ENCODE results near the gene TMEM218. TPM values are rescaled to one million over a fixed set of nuclear protein-coding genes. Genes with fewer than 3 reads are reported as not detected.

The TMEM218 gene
- 10 to 100 TPM; 10.1 to 10.8 TPM for total RNA-seq

GRCh38 chr11:125111343-125112207 lies at the start of gene TMEM218:
Gene TMEM218, minus strand, starts transcription at chr11:125111626. Its CDS starts 9,385 bp downstream, at chr11:125102241.
- peaks cover 16 to 26% of the 10 kb centered on the region in 2 donors for H3K36me3 Mint-ChIP-seq
- ATAC-seq (peak; percentile 98 to 99), DNase-seq (ENCODE audit: low spot score in 2 of 2) (peak; percentile 93 to 98)
- H3K9me3 Mint-ChIP-seq: peaks cover 7 to 16% of the 10 kb centered on the region in 2 donors
- H3K27ac Mint-ChIP-seq: peak within 1 kb of the TSS; percentile 92 to 98

- H3K36me3 Mint-ChIP-seq: no peaks in the 10 kb centered on the region
- no peaks in the 10 kb centered on the region for H3K9me3 Mint-ChIP-seq
- ATAC-seq (no peak), DNase-seq (ENCODE audit: low spot score in 2 of 2) (no peak)
- H3K27ac Mint-ChIP-seq: no peak overlapping the region
Observed at GRCh38 chr11:125157953-125158680, 46.7 kb upstream of the TMEM218 start.

- ATAC-seq: no peak
- no peaks in the 10 kb centered on the region for H3K9me3 Mint-ChIP-seq
- no peak overlapping the region for H3K27ac Mint-ChIP-seq
- H3K36me3 Mint-ChIP-seq: no peaks in the 10 kb centered on the region
- no peak for DNase-seq (ENCODE audit: low spot score in 2 of 2)
Observed at GRCh38 chr11:125157118-125157733, 45.8 kb upstream of the TMEM218 start.

GRCh38 chr11:125156346-125157117 lies 45.1 kb upstream of the TMEM218 start:
- Mint-ChIP-seq H3K9me3 (no peaks in the 10 kb centered on the region), H3K36me3 (no peaks in the 10 kb centered on the region), H3K27ac (no peak overlapping the region)
- no peak for ATAC-seq
- DNase-seq (ENCODE audit: low spot score in 2 of 2): no peak

GRCh38 chr11:125155767-125156166 lies 44.3 kb upstream of the TMEM218 start:
- H3K36me3 Mint-ChIP-seq: no peaks in the 10 kb centered on the region
- H3K9me3 Mint-ChIP-seq: no peaks in the 10 kb centered on the region
- DNase-seq (ENCODE audit: low spot score in 2 of 2) (no peak), ATAC-seq (peak; percentile 9 to 20)
- no peak overlapping the region for H3K27ac Mint-ChIP-seq

GRCh38 chr11:125155100-125155444 lies 43.6 kb upstream of the TMEM218 start:
- H3K27ac Mint-ChIP-seq: no peak overlapping the region
- DNase-seq (ENCODE audit: low spot score in 2 of 2): no peak
- ATAC-seq: peak; percentile 28 to 53
- no peaks in the 10 kb centered on the region for H3K9me3 Mint-ChIP-seq
- no peaks in the 10 kb centered on the region for H3K36me3 Mint-ChIP-seq

GRCh38 chr11:125154378-125155099 lies 43.1 kb upstream of the TMEM218 start:
- DNase-seq (ENCODE audit: low spot score in 2 of 2) (no peak), ATAC-seq (peak; percentile 13 to 26)
- Mint-ChIP-seq H3K9me3 (no peaks in the 10 kb centered on the region), H3K36me3 (no peaks in the 10 kb centered on the region), H3K27ac (no peak overlapping the region)

GRCh38 chr11:125153837-125154236 lies 42.4 kb upstream of the TMEM218 start:
- ATAC-seq (no peak), DNase-seq (ENCODE audit: low spot score in 2 of 2) (no peak)
- Mint-ChIP-seq H3K27ac (no peak overlapping the region), H3K9me3 (no peaks in the 10 kb centered on the region), H3K36me3 (no peaks in the 10 kb centered on the region)

GRCh38 chr11:125148743-125149142 lies 37.3 kb upstream of the TMEM218 start:
- ATAC-seq: no peak
- no peak overlapping the region for H3K27ac Mint-ChIP-seq
- H3K9me3 Mint-ChIP-seq: no peaks in the 10 kb centered on the region
- no peak for DNase-seq (ENCODE audit: low spot score in 2 of 2)
- no peaks in the 10 kb centered on the region for H3K36me3 Mint-ChIP-seq

GRCh38 chr11:125148011-125148410 lies 36.6 kb upstream of the TMEM218 start:
- H3K36me3 Mint-ChIP-seq: no peaks in the 10 kb centered on the region
- no peaks in the 10 kb centered on the region for H3K9me3 Mint-ChIP-seq
- H3K27ac Mint-ChIP-seq: no peak overlapping the region
- ATAC-seq (no peak), DNase-seq (ENCODE audit: low spot score in 2 of 2) (no peak)

- no peaks in the 10 kb centered on the region for H3K36me3 Mint-ChIP-seq
- ATAC-seq: no peak
- no peak for DNase-seq (ENCODE audit: low spot score in 2 of 2)
- no peak overlapping the region for H3K27ac Mint-ChIP-seq
- H3K9me3 Mint-ChIP-seq: no peaks in the 10 kb centered on the region
Observed at GRCh38 chr11:125147280-125147679, 35.9 kb upstream of the TMEM218 start.

GRCh38 chr11:125146232-125146631 lies 34.8 kb upstream of the TMEM218 start:
- Mint-ChIP-seq H3K9me3 (no peaks in the 10 kb centered on the region), H3K27ac (no peak overlapping the region), H3K36me3 (no peaks in the 10 kb centered on the region)
- DNase-seq (ENCODE audit: low spot score in 2 of 2) (no peak), ATAC-seq (no peak)

GRCh38 chr11:125141686-125142535 lies 30.5 kb upstream of the TMEM218 start:
- Mint-ChIP-seq H3K36me3 (no peaks in the 10 kb centered on the region), H3K27ac (no peak overlapping the region), H3K9me3 (no peaks in the 10 kb centered on the region)
- ATAC-seq (peak; percentile 73 to 89), DNase-seq (ENCODE audit: low spot score in 2 of 2) (peak in 1 of 2 donors; percentile 76)

GRCh38 chr11:125141178-125141577 lies 29.8 kb upstream of the TMEM218 start:
- Mint-ChIP-seq H3K27ac (no peak overlapping the region), H3K9me3 (no peaks in the 10 kb centered on the region), H3K36me3 (no peaks in the 10 kb centered on the region)
- no peak for DNase-seq (ENCODE audit: low spot score in 2 of 2)
- ATAC-seq: no peak

GRCh38 chr11:125140233-125140632 lies 28.8 kb upstream of the TMEM218 start:
- no peaks in the 10 kb centered on the region for H3K9me3 Mint-ChIP-seq
- no peak overlapping the region for H3K27ac Mint-ChIP-seq
- no peaks in the 10 kb centered on the region for H3K36me3 Mint-ChIP-seq
- ATAC-seq: no peak
- no peak for DNase-seq (ENCODE audit: low spot score in 2 of 2)
